ENCODE measurements around the gene BATF2. TPM values are rescaled to one million over a fixed set of nuclear protein-coding genes. Genes with fewer than 3 reads are reported as not detected.
A peak's percentile ranks its signal among the peaks of the same experiment; 100 is the strongest.

The BATF2 gene
- total and polyA plus RNA-seq, 9 of the 15 experiments (the other 6 are each of a cell fraction or from before 2014, with no cell fraction given) = 1.7 to 8.9 (median 6.4) TPM

- TF ChIP-seq GABPB2 (CRISPR knock-in tag; conservative IDR thresholded peaks at IDR 0.05) (no peak), SMARCA5 (IDR thresholded peaks at IDR 0.05) (no peak), GATAD2B (IDR thresholded peaks at IDR 0.05; ENCODE audit: borderline replicate concordance) (peak; percentile 78; the same call in 1 of the 2 replicates), RBM34 (IDR thresholded peaks at IDR 0.05; ENCODE audit: borderline replicate concordance, insufficient read depth, low read length) (no peak), ZBTB49 (CRISPR knock-in tag; IDR thresholded peaks at IDR 0.05; ENCODE audit: borderline replicate concordance) (peak; percentile 68; the same call in 1 of the 2 replicates), ETS1 (conservative IDR thresholded peaks at IDR 0.05; ENCODE audit: control insufficient read depth, low read depth, low read length) (0 out of 2 replicates have a peak, but pooled peaks have one; percentile 56), BCLAF1 (IDR thresholded peaks at IDR 0.05; ENCODE audit: borderline replicate concordance in 1 of 2, control insufficient read depth in 1 of 2, low read depth in 2 of 2, low read length in 1 of 2) (peak in 1 of 2 experiments; percentile 79; a peak in 1 of 4 replicates), CHD2 (IDR thresholded peaks at IDR 0.05; ENCODE audit: low read depth, low read length) (peak; percentile 19; the same call in 1 of the 2 replicates), SRSF1 (IDR thresholded peaks at IDR 0.05; ENCODE audit: low read depth, low read length) (0 out of 2 replicates have a peak, but pooled peaks have one; percentile 27), ZFP30 (CRISPR knock-in tag; IDR thresholded peaks at IDR 0.05; ENCODE audit: borderline replicate concordance) (no peak), HLTF (IDR thresholded peaks at IDR 0.05) (no peak), HDAC3 (IDR thresholded peaks at IDR 0.05; ENCODE audit: borderline replicate concordance, partially characterized antibody) (no peak), ZNF764 (CRISPR knock-in tag; IDR thresholded peaks at IDR 0.05; ENCODE audit: low read depth) (no peak), ILF3 (IDR thresholded peaks at IDR 0.05; ENCODE audit: borderline replicate concordance) (peak; percentile 94), KLF1 (tag; IDR thresholded peaks at IDR 0.05) (peak; percentile 77; the same call in 1 of the 2 replicates), ETV1 (tag; conservative IDR thresholded peaks at IDR 0.05; ENCODE audit: low read depth) (no peak; the same call in 1 of the 2 replicates), HNRNPK (IDR thresholded peaks at IDR 0.05; ENCODE audit: low read depth, low read length, poor library complexity, severe bottlenecking) (no peak), HDAC1 (IDR thresholded peaks at IDR 0.05) (peak; percentile 47 to 62; a peak in 3 of 4 replicates)
Measured at GRCh38 chr11:65013888-65014725, 17.3 kb upstream of the BATF2 start, which contains the start of gene ARL2 (continued).
